ENCODE data around the gene NCF4.

NCF4 gene

GRCh38 chr22:36860821-36861659 lies at the start of gene NCF4:
NCF4 (plus strand) TSS chr22:36861006; CDS start chr22:36861172, 166 bp downstream.
- Histone ChIP-seq H3K9me3 (ENCODE audit: control insufficient read depth, insufficient read depth, low read length) (no peaks in the 10 kb centered on the region), H3K36me3 (ENCODE audit: insufficient read depth, low read length) (no peaks in the 10 kb centered on the region), H3K9ac (ENCODE audit: low read depth, low read length) (no peak within 1 kb of the TSS), H3K4me1 (ENCODE audit: insufficient read depth, low read length) (no peaks in the 10 kb centered on the region; the same call in 1 of the 2 replicates)

DNA sequence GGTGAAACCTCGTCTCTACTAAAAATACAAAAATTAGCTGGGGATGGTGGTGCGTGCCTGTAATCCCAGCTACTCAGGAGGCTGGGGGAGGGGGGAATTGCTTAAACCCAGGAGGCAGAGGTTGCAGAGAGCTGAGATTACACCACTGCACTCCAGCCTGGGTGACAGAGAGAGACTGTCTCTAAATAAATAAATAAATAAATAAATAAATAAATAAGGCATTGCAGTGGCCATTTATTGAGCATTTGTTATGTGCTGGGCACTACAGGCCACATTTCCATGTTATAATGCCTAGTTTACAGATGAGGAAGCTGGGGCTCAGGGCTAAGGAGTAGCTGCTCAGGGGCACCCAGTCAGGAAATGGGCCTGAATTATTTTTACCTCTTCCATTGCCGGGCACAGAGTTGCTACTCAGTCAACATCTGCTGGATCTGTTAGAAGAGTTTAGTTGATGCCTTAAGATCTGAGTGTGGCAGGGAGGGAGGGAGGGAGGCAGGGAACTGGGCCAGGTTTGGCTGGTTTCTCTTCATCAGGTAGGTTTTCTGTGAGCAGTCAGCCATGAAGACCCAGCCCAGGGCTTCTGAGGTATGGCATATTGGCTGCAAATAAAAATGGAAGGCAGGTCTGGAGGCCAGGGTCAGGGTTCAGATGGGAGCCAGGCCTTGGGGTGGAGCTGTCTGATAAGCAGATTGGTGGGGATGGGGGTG lies 49.6 kb upstream of the NCF4 start:
- H3K9ac ChIP-seq (ENCODE audit: low read depth, low read length), result no peak overlapping the region

GRCh38 chr22:36814801-36815200 lies 46.0 kb upstream of the NCF4 start:
- Histone ChIP-seq H3K9ac (ENCODE audit: low read depth, low read length) (no peak overlapping the region), H3K4me1 (ENCODE audit: insufficient read depth, low read length) (peaks cover 27% of the 10 kb centered on the region), H3K36me3 (ENCODE audit: insufficient read depth, low read length) (no peaks in the 10 kb centered on the region), H3K9me3 (ENCODE audit: control insufficient read depth, insufficient read depth, low read length) (no peaks in the 10 kb centered on the region)

More for the DNA sequence above, 49.6 kb upstream of the NCF4 start:
- Histone ChIP-seq H3K4me1 (ENCODE audit: insufficient read depth, low read length) (peaks cover 26% of the 10 kb centered on the region), H3K9me3 (ENCODE audit: control insufficient read depth, insufficient read depth, low read length) (no peaks in the 10 kb centered on the region), H3K36me3 (ENCODE audit: insufficient read depth, low read length) (no peaks in the 10 kb centered on the region)

GRCh38 chr22:36815558-36816338 lies 45.1 kb upstream of the NCF4 start:
- H3K36me3 ChIP-seq (ENCODE audit: insufficient read depth, low read length), result no peaks in the 10 kb centered on the region
- H3K4me1 ChIP-seq (ENCODE audit: insufficient read depth, low read length), result peaks cover 30% of the 10 kb centered on the region
- H3K9ac ChIP-seq (ENCODE audit: low read depth, low read length), result peak overlapping the region; percentile 61; the same call in 1 of the 2 replicates
- H3K9me3 ChIP-seq (ENCODE audit: control insufficient read depth, insufficient read depth, low read length), result no peaks in the 10 kb centered on the region

DNA sequence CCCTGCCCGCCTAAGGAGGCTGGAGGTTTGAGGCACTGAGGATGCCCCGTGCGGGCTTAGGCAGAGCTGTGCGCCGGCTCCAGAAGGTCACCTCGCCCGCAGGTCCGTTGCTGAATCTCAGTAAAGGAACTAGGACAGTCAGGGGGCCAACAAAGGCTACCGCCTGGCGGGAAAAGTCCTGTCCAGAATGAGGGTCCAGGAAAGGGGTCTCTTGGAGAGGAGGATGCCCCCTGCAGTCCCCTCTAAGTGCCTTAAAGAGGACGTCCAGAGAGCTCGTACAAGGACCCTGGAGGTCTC lies 44.5 kb upstream of the NCF4 start:
- H3K9ac ChIP-seq (ENCODE audit: low read depth, low read length), result peak overlapping the region; percentile 61
- no peaks in the 10 kb centered on the region for H3K9me3 ChIP-seq (ENCODE audit: control insufficient read depth, insufficient read depth, low read length)
- H3K36me3 ChIP-seq (ENCODE audit: insufficient read depth, low read length), result no peaks in the 10 kb centered on the region
- peaks cover 30% of the 10 kb centered on the region for H3K4me1 ChIP-seq (ENCODE audit: insufficient read depth, low read length)

- H3K9ac ChIP-seq (ENCODE audit: low read depth, low read length), result peak within 1 kb of the TSS; percentile 61
- H3K4me1 ChIP-seq (ENCODE audit: insufficient read depth, low read length), result peaks cover 30% of the 10 kb centered on the region
- no peaks in the 10 kb centered on the region for H3K9me3 ChIP-seq (ENCODE audit: control insufficient read depth, insufficient read depth, low read length)
- H3K36me3 ChIP-seq (ENCODE audit: insufficient read depth, low read length), result no peaks in the 10 kb centered on the region
These were observed 43.9 kb upstream of the NCF4 start, which contains the start of gene PVALB for GRCh38 chr22:36816636-36817524. PVALB (minus strand) TSS chr22:36817035; CDS start chr22:36817005, 30 bp downstream.

DNA sequence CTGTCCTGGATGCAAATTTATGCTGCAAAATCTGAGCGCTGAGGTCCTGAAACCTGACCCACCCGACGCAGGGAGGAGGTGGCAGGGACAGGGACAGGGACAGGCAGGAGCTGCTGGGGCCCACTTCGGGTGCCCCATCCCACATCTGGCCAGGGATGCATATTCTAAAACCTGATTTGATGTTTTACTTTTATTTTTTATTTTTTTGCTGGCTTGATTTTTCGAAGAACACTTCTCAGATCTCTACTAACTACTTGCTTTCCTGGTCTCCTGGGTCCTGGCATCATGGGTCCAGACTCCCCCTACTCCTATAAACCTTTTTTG lies 43.3 kb upstream of the NCF4 start:
- Histone ChIP-seq H3K9ac (ENCODE audit: low read depth, low read length) (peak overlapping the region; percentile 61; the same call in 1 of the 2 replicates), H3K36me3 (ENCODE audit: insufficient read depth, low read length) (no peaks in the 10 kb centered on the region), H3K4me1 (ENCODE audit: insufficient read depth, low read length) (peaks cover 33% of the 10 kb centered on the region), H3K9me3 (ENCODE audit: control insufficient read depth, insufficient read depth, low read length) (no peaks in the 10 kb centered on the region)

DNA sequence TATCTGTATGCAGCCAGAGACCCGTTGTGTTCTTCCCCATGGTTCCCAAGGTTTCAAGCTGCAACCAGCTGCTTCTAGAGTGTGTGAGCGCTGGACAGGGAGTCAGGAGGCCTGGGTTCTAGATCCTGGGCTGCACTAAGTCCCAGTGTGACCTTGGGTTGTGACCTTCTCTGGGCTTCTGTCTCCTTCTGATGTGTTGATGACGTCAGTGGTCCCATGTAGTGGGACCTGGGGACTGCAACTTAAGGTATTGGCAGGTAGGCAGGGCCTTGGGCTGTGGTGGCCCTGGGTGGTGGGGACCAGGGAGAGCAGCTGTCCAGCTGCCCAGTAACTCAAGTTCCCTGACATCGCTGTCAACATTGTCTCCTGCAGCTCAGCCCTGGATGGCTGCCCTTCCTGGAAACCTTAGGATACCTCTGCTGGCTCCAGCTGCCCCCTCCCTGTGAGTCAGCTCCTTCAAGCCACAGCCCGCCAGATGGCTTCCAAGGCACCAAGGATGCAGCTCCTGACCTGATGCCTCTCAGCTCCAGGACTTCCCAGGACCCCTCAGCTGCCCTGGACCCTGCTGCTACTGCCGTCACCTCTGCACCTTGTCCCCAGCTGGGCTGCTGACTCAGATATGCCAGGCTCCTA lies 42.7 kb upstream of the NCF4 start:
- Histone ChIP-seq H3K36me3 (ENCODE audit: insufficient read depth, low read length) (no peaks in the 10 kb centered on the region), H3K9me3 (ENCODE audit: control insufficient read depth, insufficient read depth, low read length) (no peaks in the 10 kb centered on the region), H3K4me1 (ENCODE audit: insufficient read depth, low read length) (peaks cover 39% of the 10 kb centered on the region), H3K9ac (ENCODE audit: low read depth, low read length) (no peak overlapping the region)

DNA sequence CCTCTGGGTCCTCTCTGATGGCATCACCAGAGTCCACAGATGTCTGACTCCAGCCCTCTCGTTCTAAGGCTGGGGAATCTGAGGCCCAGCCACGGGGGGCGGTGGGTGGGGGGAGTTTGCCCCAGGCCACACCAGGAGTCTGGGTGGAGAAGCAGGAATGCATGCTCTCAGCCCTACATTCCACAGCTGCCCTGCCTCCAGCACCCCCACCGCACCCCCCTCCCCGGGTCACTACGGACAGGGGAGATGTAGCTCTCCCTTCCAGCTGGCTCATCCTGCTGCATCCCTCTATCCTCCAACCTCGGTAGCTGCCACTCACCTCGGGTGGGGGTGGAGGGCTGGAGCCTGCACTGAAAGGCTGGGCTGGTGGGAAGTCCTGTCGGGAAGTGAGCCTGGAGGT lies 41.7 kb upstream of the NCF4 start:
- Histone ChIP-seq H3K9me3 (ENCODE audit: control insufficient read depth, insufficient read depth, low read length) (no peaks in the 10 kb centered on the region), H3K9ac (ENCODE audit: low read depth, low read length) (no peak overlapping the region), H3K4me1 (ENCODE audit: insufficient read depth, low read length) (peaks cover 39% of the 10 kb centered on the region), H3K36me3 (ENCODE audit: insufficient read depth, low read length) (no peaks in the 10 kb centered on the region)

- Histone ChIP-seq H3K36me3 (ENCODE audit: insufficient read depth, low read length) (no peaks in the 10 kb centered on the region), H3K4me1 (ENCODE audit: insufficient read depth, low read length) (peaks cover 29% of the 10 kb centered on the region), H3K9ac (ENCODE audit: low read depth, low read length) (no peak overlapping the region), H3K9me3 (ENCODE audit: control insufficient read depth, insufficient read depth, low read length) (no peaks in the 10 kb centered on the region)
These were observed 38.2 kb upstream of the NCF4 start for GRCh38 chr22:36822581-36822980.

DNA sequence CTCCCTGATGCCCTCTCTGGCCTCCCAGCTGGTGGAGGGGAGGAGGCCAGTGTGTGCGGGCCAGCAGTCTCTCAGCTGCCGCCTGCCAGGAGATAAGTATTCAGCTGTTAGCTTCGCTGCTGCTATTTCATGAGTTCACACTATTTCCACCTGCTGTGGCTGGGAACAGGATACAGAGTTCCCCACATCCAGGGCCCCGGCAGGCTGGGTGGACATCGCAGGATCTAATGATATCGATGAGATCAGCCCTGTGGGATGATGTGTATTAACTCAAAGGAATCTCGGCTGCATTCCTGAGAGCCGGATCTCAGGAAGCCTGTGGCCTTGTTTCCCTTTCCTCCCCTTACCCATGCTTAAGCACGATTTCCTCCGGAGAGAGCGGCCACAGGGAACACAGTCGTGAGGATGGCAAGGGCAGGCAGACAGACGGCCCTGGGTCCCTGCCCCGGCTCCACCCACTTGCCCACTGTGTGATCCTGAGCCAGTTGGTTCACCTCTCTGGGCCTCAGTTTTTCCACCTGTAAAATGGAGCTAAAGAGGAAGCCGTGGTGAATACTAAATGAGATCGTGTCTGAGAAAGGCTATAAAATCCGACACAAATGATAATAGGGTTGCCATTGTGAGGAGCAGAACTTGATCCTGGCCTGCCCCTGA lies 37.5 kb upstream of the NCF4 start:
- Histone ChIP-seq H3K9me3 (ENCODE audit: control insufficient read depth, insufficient read depth, low read length) (no peaks in the 10 kb centered on the region), H3K4me1 (ENCODE audit: insufficient read depth, low read length) (peaks cover 27% of the 10 kb centered on the region), H3K36me3 (ENCODE audit: insufficient read depth, low read length) (no peaks in the 10 kb centered on the region), H3K9ac (ENCODE audit: low read depth, low read length) (no peak overlapping the region)

- no peaks in the 10 kb centered on the region for H3K9me3 ChIP-seq (ENCODE audit: control insufficient read depth, insufficient read depth, low read length)
- H3K9ac ChIP-seq (ENCODE audit: low read depth, low read length), result no peak overlapping the region
- H3K36me3 ChIP-seq (ENCODE audit: insufficient read depth, low read length), result no peaks in the 10 kb centered on the region
- H3K4me1 ChIP-seq (ENCODE audit: insufficient read depth, low read length), result peaks cover 13% of the 10 kb centered on the region
These were observed 36.2 kb upstream of the NCF4 start for GRCh38 chr22:36824655-36825054.

DNA sequence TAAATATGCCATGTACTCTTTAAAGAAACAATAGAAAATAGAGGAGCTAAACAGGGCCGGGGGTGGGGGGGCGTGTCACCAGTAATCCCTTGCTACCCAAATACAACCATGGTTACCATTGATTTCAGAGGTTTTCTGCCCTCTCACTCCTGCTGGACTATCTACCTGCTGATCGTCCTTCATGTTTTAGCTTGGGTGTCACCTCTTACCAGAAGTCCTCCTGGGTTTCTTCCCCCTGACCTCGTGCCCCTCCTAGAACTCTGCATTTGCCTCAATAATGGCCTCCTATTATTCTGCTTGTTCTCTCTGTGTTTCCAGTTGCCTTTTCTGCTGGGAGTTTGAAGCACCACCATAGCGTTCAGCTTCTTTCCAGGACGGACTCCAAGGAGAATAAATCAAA lies 34.5 kb upstream of the NCF4 start:
- no peak overlapping the region for H3K9ac ChIP-seq (ENCODE audit: low read depth, low read length)
- H3K9me3 ChIP-seq (ENCODE audit: control insufficient read depth, insufficient read depth, low read length), result no peaks in the 10 kb centered on the region
- peaks cover 9% of the 10 kb centered on the region; the same call in 1 of the 2 replicates for H3K4me1 ChIP-seq (ENCODE audit: insufficient read depth, low read length)
- no peaks in the 10 kb centered on the region for H3K36me3 ChIP-seq (ENCODE audit: insufficient read depth, low read length)
